ENCODE results near the gene NIPAL1.

Gene NIPAL1

DNA sequence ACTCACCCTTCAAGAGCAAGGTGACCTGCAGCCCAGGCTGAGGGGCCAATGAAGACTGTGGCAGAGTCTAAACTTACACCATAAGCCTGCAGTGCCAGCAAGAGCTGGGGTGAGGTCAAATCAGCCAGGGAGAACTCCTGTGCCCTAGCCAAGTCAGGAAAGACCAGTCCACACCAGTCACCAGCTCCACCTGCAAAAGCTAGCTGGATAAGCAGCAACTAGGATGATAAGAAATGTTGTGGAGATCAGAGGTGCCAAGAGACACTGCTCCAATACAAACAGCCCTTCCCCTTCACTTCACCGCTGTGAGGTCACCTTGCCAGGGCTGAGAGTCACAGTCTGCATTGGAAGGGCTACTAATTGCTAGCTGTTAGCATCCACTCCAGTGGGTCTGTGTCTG, 31.3 kb downstream of the NIPAL1 start:
- Histone ChIP-seq H3K4ac (ENCODE audit: low read depth, low read length) (no peak overlapping the region), H3K23ac (ENCODE audit: low read length) (no peak overlapping the region), H3K79me1 (ENCODE audit: low read length) (no peaks in the 10 kb centered on the region), H3K79me2 (ENCODE audit: control insufficient read depth, insufficient read depth, low read length, poor library complexity) (no peaks in the 10 kb centered on the region), H3K9me3 (ENCODE audit: insufficient read depth, low read depth, low read length) (no peaks in the 10 kb centered on the region), H3K4me2 (ENCODE audit: low read length) (no peak overlapping the region), H3K9ac (ENCODE audit: low read length) (no peak overlapping the region), H2BK12ac (ENCODE audit: low read length) (no peak overlapping the region), H4K12ac (ENCODE audit: low read depth, low read length) (no peak overlapping the region), H3K27me3 (ENCODE audit: insufficient read depth, low read length) (no peaks in the 10 kb centered on the region), H2AFZ (ENCODE audit: insufficient read depth, low read length, poor library complexity) (no peak overlapping the region), H2AK5ac (ENCODE audit: low read length) (no peak overlapping the region), H4K91ac (ENCODE audit: low read depth, low read length) (no peak overlapping the region), H2BK120ac (ENCODE audit: insufficient read depth, low read length, poor library complexity) (no peak overlapping the region), H3K18ac (ENCODE audit: low read length) (no peak overlapping the region), H3K4me3 (ENCODE audit: low read depth, low read length) (no peak overlapping the region), H3K14ac (ENCODE audit: low read length) (no peak overlapping the region), H4K8ac (ENCODE audit: low read depth, low read length) (no peak overlapping the region), H3K27ac (ENCODE audit: low read depth, low read length) (no peak overlapping the region), H3K4me1 (ENCODE audit: control insufficient read depth in 1 of 2, insufficient read depth in 2 of 2, low read length in 2 of 2) (no peaks in the 10 kb centered on the region), H2BK5ac (ENCODE audit: low read depth, low read length, poor library complexity) (no peak overlapping the region), H3K36me3 (ENCODE audit: control insufficient read depth in 1 of 2, insufficient read depth in 2 of 2, low read length in 2 of 2) (no peaks in the 10 kb centered on the region)
- WGBS (ENCODE audit: extremely low coverage, insufficient coverage, insufficient read length): no CpG with 5 or more reads among the region's 1 CpG
- no peak for DNase-seq

DNA sequence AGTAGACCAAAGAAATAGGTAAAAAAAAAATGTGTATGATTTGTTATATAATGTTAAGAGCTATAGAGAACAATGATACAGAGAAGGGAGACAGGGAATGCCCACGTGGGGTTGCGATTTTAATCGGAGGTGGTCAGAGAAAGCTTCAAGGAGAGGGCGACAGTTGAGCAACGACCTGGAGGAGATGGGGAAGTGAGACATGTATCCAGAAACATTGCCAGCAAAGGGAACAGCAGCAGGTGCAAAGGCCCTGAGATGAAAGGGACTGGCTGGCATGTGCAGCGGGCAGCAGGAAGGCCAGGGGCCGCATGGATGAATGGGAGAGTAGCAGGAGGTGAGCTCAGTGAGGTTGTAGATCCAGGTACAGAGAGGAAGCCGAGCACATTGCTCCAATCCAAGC, 32.9 kb downstream of the NIPAL1 start:
- H3K27ac ChIP-seq (ENCODE audit: low read depth, low read length): no peak overlapping the region
- H3K9ac ChIP-seq (ENCODE audit: low read length): no peak overlapping the region
- no peak overlapping the region for H2BK120ac ChIP-seq (ENCODE audit: insufficient read depth, low read length, poor library complexity)
- H3K23ac ChIP-seq (ENCODE audit: low read length): no peak overlapping the region
- no peaks in the 10 kb centered on the region for H3K36me3 ChIP-seq (ENCODE audit: control insufficient read depth in 1 of 2, insufficient read depth in 2 of 2, low read length in 2 of 2)
- H3K79me2 ChIP-seq (ENCODE audit: control insufficient read depth, insufficient read depth, low read length, poor library complexity): no peaks in the 10 kb centered on the region
- WGBS (ENCODE audit: extremely low coverage, insufficient coverage, insufficient read length): no CpG with 5 or more reads among the region's 8 CpGs
- no peak overlapping the region for H2BK12ac ChIP-seq (ENCODE audit: low read length)
- H2AK5ac ChIP-seq (ENCODE audit: low read length): no peak overlapping the region
- no peak for DNase-seq
- H2BK5ac ChIP-seq (ENCODE audit: low read depth, low read length, poor library complexity): no peak overlapping the region
- no peak overlapping the region for H4K8ac ChIP-seq (ENCODE audit: low read depth, low read length)
- no peak overlapping the region for H3K4me2 ChIP-seq (ENCODE audit: low read length)
- no peak overlapping the region for H4K91ac ChIP-seq (ENCODE audit: low read depth, low read length)
- H3K4ac ChIP-seq (ENCODE audit: low read depth, low read length): no peak overlapping the region
- H3K79me1 ChIP-seq (ENCODE audit: low read length): no peaks in the 10 kb centered on the region
- H3K9me3 ChIP-seq (ENCODE audit: insufficient read depth, low read depth, low read length): no peaks in the 10 kb centered on the region
- H4K12ac ChIP-seq (ENCODE audit: low read depth, low read length): no peak overlapping the region
- H3K4me1 ChIP-seq (ENCODE audit: control insufficient read depth in 1 of 2, insufficient read depth in 2 of 2, low read length in 2 of 2): no peaks in the 10 kb centered on the region
- H3K18ac ChIP-seq (ENCODE audit: low read length): no peak overlapping the region
- H3K27me3 ChIP-seq (ENCODE audit: insufficient read depth, low read length): no peaks in the 10 kb centered on the region
- no peak overlapping the region for H3K14ac ChIP-seq (ENCODE audit: low read length)
- no peak overlapping the region for H2AFZ ChIP-seq (ENCODE audit: insufficient read depth, low read length, poor library complexity)
- no peak overlapping the region for H3K4me3 ChIP-seq (ENCODE audit: low read depth, low read length)

DNA sequence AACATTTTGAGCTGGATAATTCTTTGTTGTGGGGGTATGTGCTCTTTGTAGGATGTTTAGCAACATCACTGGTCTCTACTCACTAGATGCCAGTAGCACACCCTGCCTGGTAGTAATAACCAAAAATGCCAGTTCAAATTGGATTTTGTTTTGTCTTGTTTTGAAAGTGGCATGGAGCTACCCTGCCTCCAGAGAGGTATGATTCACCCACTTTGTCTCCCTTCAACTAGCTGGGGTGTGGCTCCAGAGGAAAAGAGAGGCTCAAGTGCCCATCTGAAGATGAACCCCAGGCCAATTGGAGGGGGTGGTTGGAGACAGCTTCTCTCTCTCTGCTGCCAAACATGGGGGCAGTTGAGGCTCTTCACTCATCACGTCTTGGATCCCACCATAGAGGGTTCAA, 34.5 kb downstream of the NIPAL1 start:
- H3K4me3 ChIP-seq (ENCODE audit: low read depth, low read length): no peak overlapping the region
- no peak overlapping the region for H2AK5ac ChIP-seq (ENCODE audit: low read length)
- H3K79me2 ChIP-seq (ENCODE audit: control insufficient read depth, insufficient read depth, low read length, poor library complexity): no peaks in the 10 kb centered on the region
- H3K9ac ChIP-seq (ENCODE audit: low read length): no peak overlapping the region
- H3K36me3 ChIP-seq (ENCODE audit: control insufficient read depth in 1 of 2, insufficient read depth in 2 of 2, low read length in 2 of 2): no peaks in the 10 kb centered on the region
- no peak overlapping the region for H2BK5ac ChIP-seq (ENCODE audit: low read depth, low read length, poor library complexity)
- no peak overlapping the region for H3K14ac ChIP-seq (ENCODE audit: low read length)
- no peak overlapping the region for H3K23ac ChIP-seq (ENCODE audit: low read length)
- WGBS (ENCODE audit: extremely low coverage, insufficient coverage, insufficient read length): no CpG with 5 or more reads among the region's 1 CpG
- H4K12ac ChIP-seq (ENCODE audit: low read depth, low read length): no peak overlapping the region
- H4K91ac ChIP-seq (ENCODE audit: low read depth, low read length): no peak overlapping the region
- no peak overlapping the region for H3K27ac ChIP-seq (ENCODE audit: low read depth, low read length)
- H3K79me1 ChIP-seq (ENCODE audit: low read length): no peaks in the 10 kb centered on the region
- H3K9me3 ChIP-seq (ENCODE audit: insufficient read depth, low read depth, low read length): no peaks in the 10 kb centered on the region
- no peak overlapping the region for H4K8ac ChIP-seq (ENCODE audit: low read depth, low read length)
- no peak overlapping the region for H2BK120ac ChIP-seq (ENCODE audit: insufficient read depth, low read length, poor library complexity)
- H2AFZ ChIP-seq (ENCODE audit: insufficient read depth, low read length, poor library complexity): no peak overlapping the region
- no peak overlapping the region for H2BK12ac ChIP-seq (ENCODE audit: low read length)
- no peak for DNase-seq
- H3K27me3 ChIP-seq (ENCODE audit: insufficient read depth, low read length): no peaks in the 10 kb centered on the region
- H3K4me2 ChIP-seq (ENCODE audit: low read length): no peak overlapping the region
- H3K4ac ChIP-seq (ENCODE audit: low read depth, low read length): no peak overlapping the region
- H3K18ac ChIP-seq (ENCODE audit: low read length): no peak overlapping the region
- no peaks in the 10 kb centered on the region for H3K4me1 ChIP-seq (ENCODE audit: control insufficient read depth in 1 of 2, insufficient read depth in 2 of 2, low read length in 2 of 2)

DNA sequence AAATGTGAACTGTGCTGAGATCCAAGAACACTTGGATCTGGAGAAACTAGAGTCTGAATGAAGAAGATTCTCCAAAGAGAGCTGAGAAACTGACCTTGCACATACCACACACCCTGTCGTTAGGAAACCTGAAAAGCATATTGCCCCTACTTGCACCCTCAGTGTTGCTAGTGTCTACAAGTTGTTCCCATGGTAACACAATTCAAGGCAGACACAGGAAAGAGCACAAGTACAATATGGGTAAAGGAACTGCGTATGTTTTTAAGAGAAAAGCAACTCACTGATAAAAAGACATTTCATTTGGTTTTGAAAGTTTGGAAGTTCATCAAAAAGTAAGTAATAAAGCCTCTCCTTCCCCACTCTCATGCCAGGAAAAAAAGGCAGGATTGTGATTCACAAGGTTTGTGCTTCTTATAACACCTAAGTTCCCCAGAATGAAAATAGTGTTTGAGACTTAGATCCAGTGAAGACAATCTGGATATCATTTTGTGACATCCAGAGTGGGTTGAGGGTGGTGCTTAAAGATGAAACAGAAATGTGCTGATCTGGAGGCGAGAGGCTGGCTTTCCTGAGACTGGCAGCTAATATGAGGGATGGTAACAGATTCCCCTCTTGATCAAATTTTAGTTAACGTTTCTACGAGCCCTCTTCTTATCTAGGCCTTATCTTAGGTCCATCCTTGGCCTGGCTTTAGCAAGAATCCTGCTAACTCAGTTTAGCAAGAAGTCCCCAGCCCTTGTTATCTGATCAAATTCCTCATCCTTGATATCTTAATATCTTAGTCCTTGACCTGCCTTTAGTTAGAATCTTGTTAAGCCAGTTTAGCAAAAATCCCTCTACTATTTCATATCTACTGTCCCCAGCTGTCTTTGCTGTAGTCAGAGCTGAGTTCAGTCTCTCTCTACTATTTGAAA, 42.3 kb downstream of the NIPAL1 start:
- H3K9ac ChIP-seq (ENCODE audit: low read length): no peak overlapping the region
- WGBS (ENCODE audit: extremely low coverage, insufficient coverage, insufficient read length): no CpG with 5 or more reads among the region's 5 CpGs
- no peak overlapping the region for H3K23ac ChIP-seq (ENCODE audit: low read length)
- no peaks in the 10 kb centered on the region for H3K27me3 ChIP-seq (ENCODE audit: insufficient read depth, low read length)
- no peak overlapping the region for H3K18ac ChIP-seq (ENCODE audit: low read length)
- H2BK12ac ChIP-seq (ENCODE audit: low read length): no peak overlapping the region
- H4K8ac ChIP-seq (ENCODE audit: low read depth, low read length): no peak overlapping the region
- no peak overlapping the region for H4K12ac ChIP-seq (ENCODE audit: low read depth, low read length)
- DNase-seq: peak; percentile 67 to 96
- H3K4me2 ChIP-seq (ENCODE audit: low read length): no peak overlapping the region
- H2AFZ ChIP-seq (ENCODE audit: insufficient read depth, low read length, poor library complexity): no peak overlapping the region
- no peaks in the 10 kb centered on the region for H3K9me3 ChIP-seq (ENCODE audit: insufficient read depth, low read depth, low read length)
- H3K4me1 ChIP-seq (ENCODE audit: control insufficient read depth in 1 of 2, insufficient read depth in 2 of 2, low read length in 2 of 2): peaks cover 3 to 5% of the 10 kb centered on the region in 2 experiments
- H2BK120ac ChIP-seq (ENCODE audit: insufficient read depth, low read length, poor library complexity): no peak overlapping the region
- H3K14ac ChIP-seq (ENCODE audit: low read length): no peak overlapping the region
- no peaks in the 10 kb centered on the region for H3K79me1 ChIP-seq (ENCODE audit: low read length)
- H3K4me3 ChIP-seq (ENCODE audit: low read depth, low read length): no peak overlapping the region
- H3K4ac ChIP-seq (ENCODE audit: low read depth, low read length): no peak overlapping the region
- H2BK5ac ChIP-seq (ENCODE audit: low read depth, low read length, poor library complexity): no peak overlapping the region
- no peak overlapping the region for H4K91ac ChIP-seq (ENCODE audit: low read depth, low read length)
- H3K36me3 ChIP-seq (ENCODE audit: control insufficient read depth in 1 of 2, insufficient read depth in 2 of 2, low read length in 2 of 2): no peaks in the 10 kb centered on the region
- no peaks in the 10 kb centered on the region for H3K79me2 ChIP-seq (ENCODE audit: control insufficient read depth, insufficient read depth, low read length, poor library complexity)
- no peak overlapping the region for H2AK5ac ChIP-seq (ENCODE audit: low read length)
- no peak overlapping the region for H3K27ac ChIP-seq (ENCODE audit: low read depth, low read length)

Data from trophoblast cell (in vitro differentiated cells and primary cell).